Measurements from ENCODE around the gene U2AF2. TPM values are rescaled to one million over a fixed set of nuclear protein-coding genes. Genes with fewer than 3 reads are reported as not detected.

Gene U2AF2
- total RNA-seq, 1 donor from 2014 or later: 70.1 TPM

- DNase-seq (ENCODE audit: low spot score in 2 of 2): peak; percentile 91
- FAIRE-seq: peak; percentile 89
Observed at GRCh38 chr19:55654323-55654867, 440 bp upstream of the U2AF2 start.

- DNase-seq (ENCODE audit: low spot score in 2 of 2) (no peak), FAIRE-seq (no peak)
Observed at GRCh38 chr19:55655648-55656040, 809 bp downstream of the U2AF2 start.

DNA sequence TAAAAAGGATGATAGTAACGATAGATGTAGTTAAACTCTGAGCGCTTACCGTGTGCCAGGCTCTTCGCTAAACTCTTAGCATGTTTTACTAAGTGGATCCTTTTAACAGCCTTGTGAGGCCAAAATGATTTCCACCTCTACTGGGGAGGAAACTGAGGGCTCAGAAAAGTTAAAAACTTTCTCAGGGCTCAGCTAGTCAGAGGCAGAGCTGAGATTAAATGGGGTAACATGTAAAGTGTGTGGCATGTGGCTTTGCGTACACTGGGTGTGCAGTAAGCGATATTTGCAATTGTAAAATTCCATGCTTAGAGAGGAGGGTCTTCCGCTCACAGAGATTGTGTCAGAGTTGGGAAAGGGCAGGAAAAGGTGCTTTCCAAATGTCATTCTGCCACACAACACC is 1.7 kb downstream of the U2AF2 start:
- DNase-seq (ENCODE audit: low spot score in 2 of 2): no peak
- FAIRE-seq: no peak

DNA sequence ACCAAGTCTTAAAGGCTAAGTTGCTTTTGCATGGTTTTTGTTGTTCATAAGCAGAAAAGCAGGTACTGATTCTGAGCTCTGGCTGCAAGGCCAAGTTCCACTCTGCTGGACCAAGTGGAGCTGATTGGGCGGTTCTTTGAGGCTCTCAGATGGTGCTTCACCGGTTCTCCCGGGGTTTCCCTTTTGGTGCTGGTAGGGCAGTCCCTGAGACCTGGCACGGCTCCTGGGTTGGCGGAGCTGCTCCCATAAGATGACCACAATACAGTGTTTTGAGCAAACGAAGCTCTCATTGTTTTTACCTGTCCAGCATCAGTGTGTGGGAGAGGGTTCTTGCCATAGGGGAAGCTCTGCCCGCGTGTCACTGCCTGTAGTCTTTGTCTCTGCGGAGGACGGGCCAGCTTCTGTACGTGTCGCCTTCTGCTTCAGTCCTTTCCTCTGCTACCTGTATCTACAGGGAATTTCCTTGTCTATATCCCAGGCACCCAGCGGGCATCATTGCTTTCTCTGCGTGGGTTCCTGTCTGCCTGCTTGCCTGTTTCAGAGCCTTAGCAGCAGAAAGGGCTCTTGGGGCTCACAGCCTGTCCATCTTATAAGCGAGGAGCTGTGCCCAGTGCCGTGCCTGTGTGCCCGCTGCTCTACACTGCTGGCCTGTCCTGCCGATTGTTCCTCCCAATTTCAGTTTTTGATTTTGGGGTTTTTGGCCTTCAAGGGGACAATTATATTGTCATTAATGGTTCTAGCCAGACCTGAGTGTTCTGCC is 2.3 kb downstream of the U2AF2 start:
- FAIRE-seq: no peak
- no peak for DNase-seq (ENCODE audit: low spot score in 2 of 2)

DNA sequence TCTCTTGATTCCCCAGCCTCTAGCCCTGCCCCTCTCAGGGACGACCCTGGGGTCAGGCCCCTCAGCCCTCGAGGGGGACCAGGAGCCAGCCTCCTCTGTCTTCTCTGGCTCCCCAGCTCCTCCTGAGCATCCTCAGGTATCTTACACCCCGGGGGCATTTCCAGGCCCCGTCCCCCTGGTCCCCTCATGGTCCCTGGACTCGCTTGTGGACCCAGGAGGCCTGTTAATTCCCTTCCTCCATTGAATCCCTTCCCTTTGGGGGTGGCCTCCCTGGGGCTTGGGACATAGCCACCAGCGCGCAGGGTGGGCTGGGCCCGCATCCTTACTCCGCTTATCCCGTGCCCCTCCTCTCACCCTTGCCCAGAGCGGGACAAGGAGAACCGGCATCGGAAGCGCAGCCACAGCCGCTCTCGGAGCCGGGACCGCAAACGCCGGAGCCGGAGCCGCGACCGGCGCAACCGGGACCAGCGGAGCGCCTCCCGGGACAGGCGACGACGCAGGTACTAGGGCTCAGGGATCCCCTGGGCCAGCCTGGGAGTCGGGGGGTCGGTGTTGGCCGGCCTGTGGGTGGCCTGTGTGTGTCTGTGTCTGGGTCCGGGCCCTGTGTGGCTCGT is 4.1 kb downstream of the U2AF2 start:
- FAIRE-seq (no peak), DNase-seq (ENCODE audit: low spot score in 2 of 2) (no peak)

GRCh38 chr19:55659822-55660221 is 5.0 kb downstream of the U2AF2 start:
- FAIRE-seq: no peak

DNA sequence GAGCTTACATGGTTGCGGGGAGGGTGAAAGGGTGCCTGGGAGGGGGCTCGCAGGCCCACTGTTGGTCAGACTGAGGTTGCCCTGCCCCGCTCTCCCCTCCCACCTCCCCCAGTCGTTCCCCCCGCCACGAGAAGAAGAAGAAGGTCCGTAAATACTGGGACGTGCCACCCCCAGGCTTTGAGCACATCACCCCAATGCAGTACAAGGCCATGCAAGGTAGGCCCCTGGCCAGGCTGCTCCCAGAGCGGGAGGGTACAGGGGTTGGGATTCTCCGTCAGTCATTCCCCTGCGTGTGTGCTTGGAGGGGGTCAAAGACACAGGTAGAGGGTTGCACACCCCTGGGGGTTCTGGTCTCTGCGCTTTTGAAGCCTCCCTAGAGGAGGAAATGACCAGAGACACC is 5.6 kb downstream of the U2AF2 start:
- FAIRE-seq (no peak), DNase-seq (ENCODE audit: low spot score in 2 of 2) (no peak)

More at GRCh38 chr19:55659822-55660221, 5.0 kb downstream of the U2AF2 start:
- no peak for DNase-seq (ENCODE audit: low spot score in 2 of 2)

DNA sequence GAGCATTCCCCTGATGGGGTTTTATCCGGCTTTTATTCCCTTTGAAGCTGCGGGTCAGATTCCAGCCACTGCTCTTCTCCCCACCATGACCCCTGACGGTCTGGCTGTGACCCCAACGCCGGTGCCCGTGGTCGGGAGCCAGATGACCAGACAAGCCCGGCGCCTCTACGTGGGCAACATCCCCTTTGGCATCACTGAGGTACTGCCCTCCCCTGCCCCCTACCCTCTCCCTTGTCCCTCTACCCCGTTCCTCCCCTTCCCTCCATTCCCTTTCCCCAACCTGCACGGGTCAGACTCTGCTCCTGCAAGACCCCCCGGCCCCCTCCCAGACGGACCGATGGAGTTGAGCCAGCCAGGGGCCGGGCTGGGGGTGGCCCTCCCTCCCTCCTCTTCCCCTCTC is 6.2 kb downstream of the U2AF2 start:
- DNase-seq (ENCODE audit: low spot score in 2 of 2) (no peak), FAIRE-seq (no peak)

DNA sequence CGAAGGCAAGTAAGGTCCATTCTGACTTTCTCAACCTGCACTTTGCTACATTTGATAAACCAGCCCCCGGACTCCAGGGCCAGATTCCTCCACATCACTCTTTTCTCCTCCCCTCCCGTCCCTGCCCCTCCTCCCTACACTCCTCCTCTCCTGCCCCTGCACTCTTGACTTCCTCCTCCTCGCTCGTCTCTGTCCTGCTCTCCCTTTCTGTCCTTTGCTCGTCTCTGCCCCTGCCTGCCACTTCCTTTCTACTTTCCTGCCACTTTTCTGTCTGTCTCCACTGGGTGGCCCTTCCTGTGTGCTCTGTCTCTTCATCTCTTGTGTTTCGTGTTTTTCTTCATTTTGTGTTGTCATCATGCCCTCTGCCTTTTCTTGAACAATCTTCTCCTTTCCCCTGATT is 7.0 kb downstream of the U2AF2 start:
- DNase-seq (ENCODE audit: low spot score in 2 of 2): no peak
- FAIRE-seq: no peak

DNA sequence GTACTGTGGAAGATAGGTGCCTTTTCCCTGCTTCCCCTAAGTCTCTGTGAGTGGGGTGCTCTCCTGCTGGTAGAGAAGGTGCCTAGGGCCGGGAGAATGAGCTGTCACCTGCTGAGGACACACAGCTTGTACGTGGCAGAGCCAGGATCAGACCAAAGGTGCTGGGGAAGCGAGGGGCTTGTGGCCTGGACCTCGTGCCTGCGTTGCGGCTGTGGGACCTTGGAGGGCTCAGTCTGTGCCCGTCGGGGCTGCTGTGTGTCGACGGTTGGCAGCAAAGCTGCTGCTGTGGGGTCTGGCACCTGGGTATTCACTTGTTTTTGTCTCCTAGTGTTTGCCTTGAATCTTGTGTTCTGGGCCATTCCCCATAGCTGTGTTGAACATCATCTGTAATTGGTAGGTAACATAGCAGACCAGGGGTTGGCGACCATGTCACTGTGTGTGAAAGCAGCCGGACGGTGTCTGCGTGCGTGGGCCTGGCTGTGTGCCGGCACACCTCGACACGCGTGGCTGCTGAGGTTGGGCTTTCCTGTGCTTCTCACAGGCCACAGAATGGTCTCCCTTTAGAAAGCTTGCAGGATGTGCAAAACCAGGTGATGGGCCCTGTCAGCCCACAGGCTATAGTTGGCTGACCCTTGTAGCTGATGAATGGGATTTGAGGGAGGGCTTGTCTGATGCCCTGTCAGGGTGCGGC is 9.2 kb downstream of the U2AF2 start:
- DNase-seq (ENCODE audit: low spot score in 2 of 2): no peak
- no peak for FAIRE-seq

GRCh38 chr19:55666343-55667005 is 11.6 kb downstream of the U2AF2 start:
- DNase-seq (ENCODE audit: low spot score in 2 of 2) (no peak), FAIRE-seq (no peak)

- DNase-seq (ENCODE audit: low spot score in 2 of 2) (no peak), FAIRE-seq (no peak)
Observed at GRCh38 chr19:55667006-55667381, 12.2 kb downstream of the U2AF2 start.

GRCh38 chr19:55667511-55667910 is 12.7 kb downstream of the U2AF2 start:
- FAIRE-seq (no peak), DNase-seq (ENCODE audit: low spot score in 2 of 2) (no peak)

DNA sequence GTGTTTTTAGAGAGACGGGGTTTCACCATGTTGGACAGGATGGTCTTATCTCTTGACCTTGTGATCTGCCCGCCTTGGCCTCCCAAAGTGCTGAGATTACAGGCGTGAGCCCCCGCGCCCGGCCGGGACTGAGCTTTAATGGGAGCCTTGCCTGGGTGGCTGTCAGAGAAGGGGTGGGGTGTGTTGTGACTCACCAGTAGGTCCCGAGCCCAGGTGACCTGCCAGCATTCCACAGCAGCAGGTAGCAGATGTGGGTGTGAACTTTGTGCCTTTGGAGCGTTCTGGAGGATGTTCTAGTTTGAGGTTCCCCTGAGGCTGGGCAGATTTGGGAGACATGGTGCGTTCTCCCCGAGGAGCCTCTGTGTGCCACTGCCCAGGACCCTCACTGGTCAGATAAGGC is 13.1 kb downstream of the U2AF2 start:
- FAIRE-seq: no peak

GRCh38 chr19:55668603-55669348 is 13.9 kb downstream of the U2AF2 start:
- FAIRE-seq (no peak), DNase-seq (ENCODE audit: low spot score in 2 of 2) (no peak)

More for the DNA sequence above, 13.1 kb downstream of the U2AF2 start:
- DNase-seq (ENCODE audit: low spot score in 2 of 2): no peak

GRCh38 chr19:55669418-55670279 is 14.8 kb downstream of the U2AF2 start:
- no peak for FAIRE-seq
- no peak for DNase-seq (ENCODE audit: low spot score in 2 of 2)

- FAIRE-seq (no peak), DNase-seq (ENCODE audit: low spot score in 2 of 2) (no peak)
Observed at GRCh38 chr19:55670280-55671053, 15.6 kb downstream of the U2AF2 start.

- DNase-seq (ENCODE audit: low spot score in 2 of 2) (no peak), FAIRE-seq (no peak)
Observed at GRCh38 chr19:55671054-55671378, 16.2 kb downstream of the U2AF2 start.

DNA sequence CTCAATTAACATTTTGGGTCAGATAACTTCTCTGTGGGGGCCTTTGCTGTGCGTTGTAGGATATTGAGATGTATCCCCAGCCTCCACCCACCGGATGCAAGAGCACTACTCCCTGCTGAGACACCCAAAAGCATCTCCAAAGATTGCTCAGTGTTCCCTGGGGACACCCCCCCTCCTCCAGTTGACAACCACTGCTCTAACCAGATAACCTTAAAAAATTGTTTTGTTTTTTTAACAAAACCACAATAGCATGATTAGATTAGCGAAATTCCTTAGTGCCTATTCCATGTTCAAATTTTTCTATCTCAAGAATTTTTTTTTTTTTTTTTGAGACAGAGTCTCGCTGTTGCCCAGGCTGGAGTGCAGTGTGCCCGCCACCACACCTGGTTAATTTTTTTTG is 17.6 kb downstream of the U2AF2 start:
- FAIRE-seq: no peak
- DNase-seq (ENCODE audit: low spot score in 2 of 2): no peak

Measured in frontal cortex (tissue), 4 donors.